K562 (cell line): ENCODE measurements around the gene NTN3.

ENCODE experiments used
- BHLHE40 ChIP-seq: IDR thresholded peaks from 2 replicates; pipeline ENCODE4 v1.6.1; 2011; ENCODE audit warnings: low read length, improper control_type of control experiment
- NFE2 ChIP-seq: IDR thresholded peaks from 2 replicates; pipeline ENCODE4 v1.6.1; 2014; ENCODE audit warnings: antibody characterized with exemption, low read depth
- SETDB1 ChIP-seq: IDR thresholded peaks from one replicate; pipeline ENCODE4 v1.6.1; 2012; ENCODE audit warnings: low read length, control low read depth, inconsistent platforms
- STAG1 ChIP-seq: sonication (generic); formaldehyde crosslinking; IDR thresholded peaks from 2 replicates; pipeline ENCODE4 v1.5.0; 2020; ENCODE audit warnings: missing genetic modification reagents, borderline replicate concordance
- TF ChIP-seq, protein P1 (sequence below): fragments of 250-450 bp; sonication (Bioruptor Pico); IDR thresholded peaks from 2 replicates; pipeline ENCODE4 v1.8.0; 2021; ENCODE audit warnings: moderate library complexity, mild to moderate bottlenecking, inconsistent platforms
- TF ChIP-seq, protein P2 (sequence below), 2 experiments: fragments of 450-650 bp in 1 of 2; sonication (generic) in 1 of 2; formaldehyde crosslinking in 1 of 2; IDR thresholded peaks in 1 of 2; conservative IDR thresholded peaks in 1 of 2; 2 replicates each; pipeline versions ENCODE4 v1.6.1 to v1.8.1; 2016 to 2023; ENCODE audit warnings: mild to moderate bottlenecking in 2 of 2, moderate library complexity in 2 of 2, inconsistent platforms in 1 of 2, missing genetic modification reagents in 1 of 2
- TF ChIP-seq, protein P3 (sequence below): fragments of 250-450 bp; sonication (Bioruptor Pico); IDR thresholded peaks from 2 replicates; pipeline ENCODE4 v1.4.0; 2020; ENCODE audit warnings: mild to moderate bottlenecking, moderate library complexity

DNA sequence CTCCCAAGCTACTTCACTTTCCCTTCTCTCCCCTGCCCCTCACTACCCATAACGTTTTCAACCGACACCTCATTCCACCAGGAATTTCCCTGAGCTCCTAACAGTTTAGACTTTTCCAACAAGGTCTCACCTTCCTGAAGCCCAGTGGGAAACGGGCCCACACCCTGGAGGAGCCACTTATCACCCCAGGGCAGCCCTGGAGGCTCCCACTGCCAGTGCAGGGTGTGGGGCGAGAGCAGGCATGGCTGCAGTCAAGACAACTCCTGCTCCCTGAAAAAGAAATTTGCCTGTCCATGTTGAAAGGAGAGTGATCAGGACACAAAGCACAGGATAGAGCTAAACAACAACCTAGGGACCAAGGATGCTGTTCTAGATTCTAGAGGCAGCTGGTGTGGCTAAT lies 43.6 kb upstream of the NTN3 start:
- TF ChIP-seq SETDB1, result no peak
- TF ChIP-seq, protein P1, sequence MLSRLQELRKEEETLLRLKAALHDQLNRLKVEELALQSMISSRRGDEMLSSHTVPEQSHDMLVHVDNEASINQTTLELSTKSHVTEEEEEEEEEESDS (CRISPR knock-in tag), result no peak
- TF ChIP-seq BHLHE40, result no peak
- TF ChIP-seq, protein P2, sequence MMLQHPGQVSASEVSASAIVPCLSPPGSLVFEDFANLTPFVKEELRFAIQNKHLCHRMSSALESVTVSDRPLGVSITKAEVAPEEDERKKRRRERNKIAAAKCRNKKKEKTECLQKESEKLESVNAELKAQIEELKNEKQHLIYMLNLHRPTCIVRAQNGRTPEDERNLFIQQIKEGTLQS (IDR thresholded peaks at IDR 0.05), result no peak
- TF ChIP-seq, protein P2 (CRISPR knock-in tag; conservative IDR thresholded peaks at IDR 0.05), result no peak
- TF ChIP-seq, protein P3, sequence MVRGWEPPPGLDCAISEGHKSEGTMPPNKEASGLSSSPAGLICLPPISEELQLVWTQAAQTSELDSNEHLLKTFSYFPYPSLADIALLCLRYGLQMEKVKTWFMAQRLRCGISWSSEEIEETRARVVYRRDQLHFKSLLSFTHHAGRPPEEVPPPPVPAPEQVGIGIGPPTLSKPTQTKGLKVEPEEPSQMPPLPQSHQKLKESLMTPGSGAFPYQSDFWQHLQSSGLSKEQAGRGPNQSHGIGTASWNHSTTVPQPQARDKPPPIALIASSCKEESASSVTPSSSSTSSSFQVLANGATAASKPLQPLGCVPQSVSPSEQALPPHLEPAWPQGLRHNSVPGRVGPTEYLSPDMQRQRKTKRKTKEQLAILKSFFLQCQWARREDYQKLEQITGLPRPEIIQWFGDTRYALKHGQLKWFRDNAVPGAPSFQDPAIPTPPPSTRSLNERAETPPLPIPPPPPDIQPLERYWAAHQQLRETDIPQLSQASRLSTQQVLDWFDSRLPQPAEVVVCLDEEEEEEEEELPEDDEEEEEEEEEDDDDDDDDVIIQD (CRISPR knock-in tag), result no peak
- no peak for TF ChIP-seq NFE2
- no peak for TF ChIP-seq STAG1 (CRISPR knock-in tag)
